Astrocyte of the cerebellum (primary cell): Measurements from ENCODE around the gene CLCN6.

Source experiments
- DNase-seq: peaks from one replicate; pipeline ENCODE4 v3.0.0-alpha.2; 2011; ENCODE audit warnings: low read depth
- H3K4me3 ChIP-seq: 2 replicates; pipeline ENCODE4 v1.5.1; 2011; ENCODE audit warnings: mild to moderate bottlenecking, low read depth, low read length, moderate library complexity
- in situ Hi-C: cut with HindIII; loops from 2 replicates; pipeline ENCODE4 v1.10.0; 2017; ENCODE audit warnings: low sequenced_read_pairs
- TF ChIP-seq, protein P1 (sequence below): IDR thresholded peaks from 2 replicates; pipeline ENCODE4 v1.5.1; 2012; ENCODE audit warnings: low read length, low read depth, moderate library complexity, mild to moderate bottlenecking; ENCODE audit errors: missing control alignments

Gene CLCN6

DNA sequence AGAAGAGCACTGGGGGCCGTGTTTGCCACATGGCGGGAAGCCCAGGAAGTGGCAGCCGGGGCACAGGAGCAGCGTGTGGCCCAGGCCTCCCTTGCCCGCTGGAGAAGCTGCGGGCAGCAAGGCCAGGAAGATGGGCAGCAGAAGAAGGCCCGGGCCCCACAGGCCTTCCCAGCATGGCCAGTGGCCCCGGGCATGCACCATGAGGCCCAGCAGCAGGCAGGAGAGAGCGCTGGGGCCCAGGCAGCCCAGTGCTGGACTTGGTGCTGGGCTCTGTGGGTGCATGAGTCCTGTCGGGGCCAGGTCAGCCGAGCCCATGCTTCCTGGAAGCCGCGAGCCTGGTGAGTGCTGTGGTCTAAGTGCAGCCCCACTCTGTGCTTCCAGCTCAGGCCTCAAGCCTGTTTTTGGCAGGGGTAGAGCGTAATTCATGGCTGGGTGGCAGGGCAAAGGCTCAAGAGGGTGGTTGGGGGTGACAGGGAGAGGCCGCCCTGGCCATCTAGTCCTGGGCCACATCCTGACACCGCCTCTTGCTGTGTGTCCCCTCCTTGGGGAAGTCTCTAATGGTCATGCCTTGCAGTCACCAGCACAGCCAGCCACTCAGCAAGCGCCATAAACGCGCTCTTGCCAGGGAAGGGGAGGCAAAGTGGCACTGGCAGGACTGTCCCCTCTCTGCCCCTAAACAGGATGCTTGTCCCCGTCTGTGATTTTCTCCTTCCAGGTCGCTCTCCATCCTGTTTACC is 21.6 kb upstream of the CLCN6 start:
- in situ Hi-C loops = no loop called here
- TF ChIP-seq, protein P1, sequence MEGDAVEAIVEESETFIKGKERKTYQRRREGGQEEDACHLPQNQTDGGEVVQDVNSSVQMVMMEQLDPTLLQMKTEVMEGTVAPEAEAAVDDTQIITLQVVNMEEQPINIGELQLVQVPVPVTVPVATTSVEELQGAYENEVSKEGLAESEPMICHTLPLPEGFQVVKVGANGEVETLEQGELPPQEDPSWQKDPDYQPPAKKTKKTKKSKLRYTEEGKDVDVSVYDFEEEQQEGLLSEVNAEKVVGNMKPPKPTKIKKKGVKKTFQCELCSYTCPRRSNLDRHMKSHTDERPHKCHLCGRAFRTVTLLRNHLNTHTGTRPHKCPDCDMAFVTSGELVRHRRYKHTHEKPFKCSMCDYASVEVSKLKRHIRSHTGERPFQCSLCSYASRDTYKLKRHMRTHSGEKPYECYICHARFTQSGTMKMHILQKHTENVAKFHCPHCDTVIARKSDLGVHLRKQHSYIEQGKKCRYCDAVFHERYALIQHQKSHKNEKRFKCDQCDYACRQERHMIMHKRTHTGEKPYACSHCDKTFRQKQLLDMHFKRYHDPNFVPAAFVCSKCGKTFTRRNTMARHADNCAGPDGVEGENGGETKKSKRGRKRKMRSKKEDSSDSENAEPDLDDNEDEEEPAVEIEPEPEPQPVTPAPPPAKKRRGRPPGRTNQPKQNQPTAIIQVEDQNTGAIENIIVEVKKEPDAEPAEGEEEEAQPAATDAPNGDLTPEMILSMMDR = no peak
- DNase-seq = no peak
- no peak overlapping the region for H3K4me3 ChIP-seq

DNA sequence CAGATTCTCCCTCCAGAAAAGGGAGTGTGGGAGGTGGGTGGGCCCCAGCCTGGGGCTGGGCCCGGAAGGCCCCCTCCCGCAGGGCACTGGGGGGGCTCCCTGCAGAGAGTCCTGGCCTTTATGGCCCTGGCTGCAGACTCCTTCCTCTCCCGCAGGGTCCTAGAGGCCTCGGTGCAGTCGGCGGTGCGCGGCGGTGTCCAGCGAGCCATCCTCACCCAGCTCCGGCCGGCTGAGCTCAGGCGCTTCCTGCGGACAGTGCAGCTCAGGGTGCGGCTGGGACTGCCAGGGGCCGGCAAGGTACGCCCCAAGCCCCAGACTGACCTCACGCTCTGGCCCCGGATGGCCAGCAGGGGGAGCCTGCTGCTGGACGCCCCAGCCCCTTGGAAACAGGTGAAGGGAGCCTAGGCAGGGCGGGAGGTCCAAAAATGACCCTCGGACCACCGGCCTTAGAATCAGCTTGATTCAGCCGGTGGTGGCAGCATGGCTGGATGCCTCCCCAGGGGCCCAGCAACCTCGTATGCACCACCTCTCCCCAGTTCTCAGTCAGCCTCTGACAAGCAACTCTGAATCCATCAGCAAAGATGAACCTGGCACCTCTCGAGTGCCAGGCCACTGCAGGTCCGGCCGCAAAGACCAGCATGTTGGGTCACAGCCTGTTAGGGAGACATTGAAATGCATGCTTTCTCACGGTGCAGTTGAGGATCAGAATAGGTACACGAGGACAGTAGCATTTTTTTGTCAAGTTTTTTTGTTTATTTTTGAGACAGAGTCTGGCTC is 20.8 kb upstream of the CLCN6 start:
- H3K4me3 ChIP-seq = peak overlapping the region; percentile 15
- TF ChIP-seq, protein P1 = peak; percentile 83
- DNase-seq = no peak
- in situ Hi-C loops = no loop called here

DNA sequence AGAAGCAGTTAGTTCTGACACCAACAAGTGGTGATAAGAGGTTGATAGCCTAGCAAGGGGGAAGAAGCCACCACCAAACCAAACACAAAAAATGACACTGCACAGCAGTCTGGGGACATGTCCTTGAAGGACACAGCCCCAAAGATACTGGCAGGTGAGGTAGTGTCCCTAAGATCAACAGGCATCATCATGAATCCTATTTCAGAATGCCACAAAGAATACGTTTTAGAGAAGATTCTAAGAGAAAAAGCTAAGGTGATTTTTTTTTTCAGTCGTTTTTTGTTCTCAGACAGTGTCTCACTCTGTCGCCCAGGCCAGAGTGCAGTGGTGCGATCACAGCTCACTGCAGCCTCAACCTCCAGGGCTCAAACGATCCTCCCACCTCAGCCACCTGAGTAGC is 19.8 kb upstream of the CLCN6 start:
- DNase-seq = no peak
- H3K4me3 ChIP-seq = no peak overlapping the region
- TF ChIP-seq, protein P1 = no peak
- in situ Hi-C loops = no loop called here

DNA sequence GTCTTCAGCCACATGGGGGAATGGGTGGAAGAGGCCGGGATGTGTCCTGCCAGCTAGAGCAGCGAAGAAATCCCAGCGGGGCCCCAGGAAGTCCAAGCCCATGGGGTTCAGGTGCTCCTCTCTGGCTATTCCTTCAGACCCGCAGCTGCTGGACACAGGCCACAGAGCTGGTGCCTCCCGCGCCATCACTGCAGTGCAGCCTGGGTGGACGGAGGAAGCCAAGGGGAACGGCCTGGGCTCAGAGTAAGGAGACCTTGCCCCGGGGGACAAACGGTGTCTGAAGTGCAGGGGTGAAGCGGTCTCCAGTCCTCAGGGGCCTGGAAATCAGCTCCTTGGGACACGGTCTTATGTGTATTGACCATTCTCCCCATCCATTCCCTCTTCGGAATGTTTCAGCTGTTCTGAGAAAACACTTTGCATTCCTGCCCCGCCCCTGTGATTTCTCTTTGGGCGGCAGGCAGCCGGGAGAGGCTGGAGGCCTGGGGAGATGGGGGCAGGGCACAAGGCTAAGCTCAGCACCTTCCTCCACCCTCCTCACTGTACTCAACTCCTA is 18.7 kb upstream of the CLCN6 start:
- H3K4me3 ChIP-seq = no peak overlapping the region
- in situ Hi-C loops = no loop called here
- no peak for DNase-seq
- TF ChIP-seq, protein P1 = no peak

DNA sequence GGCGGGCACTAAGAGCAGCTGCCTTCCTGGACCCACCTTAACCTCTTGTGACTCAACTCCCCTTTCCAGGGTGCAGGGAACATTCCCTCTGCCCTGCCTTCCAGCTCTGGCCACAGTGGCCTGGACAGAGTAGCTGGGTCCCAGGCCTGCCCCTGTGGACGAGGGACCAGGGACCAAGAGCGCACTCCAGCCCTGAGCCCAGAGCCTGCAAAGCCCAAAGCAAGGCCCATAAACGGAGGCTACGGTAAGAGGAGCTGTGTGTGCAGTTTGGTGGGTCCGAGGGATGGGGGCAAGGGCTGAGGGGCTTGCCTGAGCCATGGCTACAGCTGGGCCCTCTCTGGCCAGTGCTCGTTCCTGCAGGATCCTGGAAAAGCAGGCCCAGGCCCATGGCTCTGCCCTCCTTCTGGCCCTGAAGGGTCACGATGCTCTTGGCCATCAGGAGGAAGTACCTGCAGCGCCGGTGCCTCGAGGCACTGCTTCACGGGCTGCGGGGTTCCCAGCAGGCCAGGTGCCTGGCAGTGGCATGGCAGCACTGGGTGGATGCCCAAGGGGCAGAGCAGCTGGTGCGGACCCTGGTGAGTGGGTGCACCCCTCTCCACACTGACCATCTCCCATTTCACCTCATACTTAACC is 18.1 kb upstream of the CLCN6 start:
- DNase-seq = no peak
- in situ Hi-C loops = no loop called here
- TF ChIP-seq, protein P1 = no peak
- H3K4me3 ChIP-seq = no peak overlapping the region

DNA sequence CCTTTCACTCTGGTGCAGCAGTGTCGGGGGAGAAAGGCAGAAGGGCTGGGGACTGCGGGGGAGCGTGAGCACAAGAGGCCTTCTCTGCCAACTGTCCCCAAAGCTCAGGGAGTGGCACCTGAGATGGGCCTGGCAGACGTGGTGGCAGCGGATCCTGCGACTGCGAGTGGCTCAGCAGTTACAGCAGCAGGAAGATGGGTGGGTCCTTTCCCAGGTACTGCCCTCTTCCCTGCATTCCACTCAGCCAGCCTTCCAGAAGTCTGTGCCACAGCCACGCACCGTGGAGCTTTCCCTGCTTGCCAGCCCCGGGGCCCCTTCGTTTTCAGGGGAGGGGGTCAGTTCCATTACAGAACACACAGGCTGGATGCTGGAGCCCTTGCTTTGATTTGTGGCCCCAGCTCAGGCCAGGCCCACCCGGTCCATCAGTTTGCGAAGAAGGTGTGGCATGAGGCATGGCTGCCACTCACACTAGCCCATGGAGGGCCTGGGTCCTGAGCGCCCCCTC is 17.4 kb upstream of the CLCN6 start:
- TF ChIP-seq, protein P1 = no peak
- DNase-seq = no peak
- no peak overlapping the region for H3K4me3 ChIP-seq
- in situ Hi-C loops = no loop called here
